Measurements from ENCODE around the gene BTNL2. TPM values are rescaled to one million over a fixed set of nuclear protein-coding genes. Genes with fewer than 3 reads are reported as not detected.

Gene BTNL2
- total and polyA plus RNA-seq, 9 of the 15 experiments (the other 6 are each of a cell fraction or from before 2014, with no cell fraction given): not detected

- TF ChIP-seq ATF2 (CRISPR knock-in tag; IDR thresholded peaks at IDR 0.05): no peak
- TF ChIP-seq FOXP4 (CRISPR knock-in tag; IDR thresholded peaks at IDR 0.05; ENCODE audit: borderline replicate concordance): no peak
- TF ChIP-seq TCF15 (CRISPR knock-in tag; IDR thresholded peaks at IDR 0.05): no peak
- TF ChIP-seq TRIM28 (IDR thresholded peaks at IDR 0.05): no peak
- no peak for TF ChIP-seq RREB1 (CRISPR knock-in tag; IDR thresholded peaks at IDR 0.05)
- TF ChIP-seq ETV6 (IDR thresholded peaks at IDR 0.05; ENCODE audit: borderline replicate concordance in 1 of 2, low read depth in 2 of 2, low read length in 1 of 2): no peak
- TF ChIP-seq ETV6 (CRISPR knock-in tag; IDR thresholded peaks at IDR 0.05; ENCODE audit: borderline replicate concordance): no peak
- no peak for TF ChIP-seq E2F5 (CRISPR knock-in tag; IDR thresholded peaks at IDR 0.05)
- no peak for TF ChIP-seq ZSCAN32 (CRISPR knock-in tag; IDR thresholded peaks at IDR 0.05)
- TF ChIP-seq TBL1XR1 (IDR thresholded peaks at IDR 0.05; ENCODE audit: low read length in 2 of 2): no peak
- TF ChIP-seq ZSCAN29 (IDR thresholded peaks at IDR 0.05): no peak
- no peak for TF ChIP-seq ZNF232 (CRISPR knock-in tag; IDR thresholded peaks at IDR 0.05)
- TF ChIP-seq SP2 (IDR thresholded peaks at IDR 0.05; ENCODE audit: extremely low read depth, low read depth, low read length, poor library complexity, severe bottlenecking): no peak
- no peak for TF ChIP-seq HINFP (tag; conservative IDR thresholded peaks at IDR 0.05; ENCODE audit: low read depth)
These were observed 8.6 kb upstream of the BTNL2 start (continued) for GRCh38 chr6:32415521-32416019.
